Activated CD8-positive, alpha-beta memory T cell treated with anti-CD3 and anti-CD28 coated beads for 48 hours (primary cell): Measurements from ENCODE around the gene PMIS2.
A peak's percentile ranks its signal among the peaks of the same experiment; 100 is the strongest.

Experiments
- DNase-seq, 3 experiments: peaks; one replicate each; pipeline ENCODE4 v3.0.0-alpha.2; 2020; ENCODE audit warnings: low read depth in 2 of 3, low spot score in 2 of 3

Gene PMIS2

DNA sequence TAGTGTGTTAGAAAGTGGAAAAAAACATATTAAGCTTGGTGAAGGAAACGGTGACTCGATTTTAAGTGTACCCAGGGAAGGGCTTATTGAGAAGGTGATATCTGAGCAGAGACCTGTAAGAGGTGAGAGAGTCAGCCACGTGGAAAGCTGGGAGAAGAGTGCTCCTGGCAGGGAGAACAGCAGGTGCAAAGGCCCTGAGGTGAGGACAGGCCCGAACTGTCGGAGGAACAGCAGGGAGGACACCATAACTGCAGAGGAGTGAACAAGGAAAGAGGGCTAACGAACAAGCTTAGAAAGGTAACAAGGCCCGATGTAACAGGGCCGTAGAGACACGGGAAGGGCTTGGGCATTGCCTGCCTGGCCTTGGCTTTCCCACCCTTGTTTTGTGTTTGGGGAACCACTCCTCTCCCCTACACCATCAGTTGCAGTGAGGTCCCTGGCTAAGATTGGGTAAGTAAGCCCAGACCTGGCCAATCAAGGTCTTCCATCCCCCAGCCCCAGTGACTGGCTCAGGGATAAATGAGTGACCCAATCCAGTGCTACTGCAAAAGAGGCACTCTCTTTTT is 29.9 kb upstream of the PMIS2 start:
- no peak for DNase-seq

- DNase-seq, result no peak
Measured at GRCh38 chr19:35556846-35557538, 29.0 kb upstream of the PMIS2 start.

GRCh38 chr19:35557539-35558399 is 28.2 kb upstream of the PMIS2 start:
- DNase-seq, result peak in 1 of 3 experiments; percentile 44

- DNase-seq, result no peak
Measured at GRCh38 chr19:35558400-35559280, 27.3 kb upstream of the PMIS2 start.

DNA sequence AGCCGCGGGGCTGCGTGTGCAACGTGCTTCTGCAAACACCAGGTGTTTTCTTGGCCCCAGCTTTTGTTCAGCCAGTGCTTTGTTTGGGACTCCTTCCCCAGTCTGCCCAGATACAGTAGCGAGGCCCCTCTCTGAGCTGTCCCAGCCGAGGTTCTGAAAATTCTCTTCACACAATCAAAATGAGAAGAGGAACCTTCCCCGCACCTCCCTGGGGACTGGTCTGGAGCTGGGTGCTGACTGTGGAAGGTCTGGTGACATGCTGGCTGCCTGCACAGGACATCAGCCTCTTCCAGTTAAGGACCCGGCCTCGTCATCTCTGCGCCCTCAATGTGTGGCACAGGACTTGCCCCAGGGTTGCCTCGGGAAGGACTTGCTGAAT is 26.7 kb upstream of the PMIS2 start:
- no peak for DNase-seq

DNA sequence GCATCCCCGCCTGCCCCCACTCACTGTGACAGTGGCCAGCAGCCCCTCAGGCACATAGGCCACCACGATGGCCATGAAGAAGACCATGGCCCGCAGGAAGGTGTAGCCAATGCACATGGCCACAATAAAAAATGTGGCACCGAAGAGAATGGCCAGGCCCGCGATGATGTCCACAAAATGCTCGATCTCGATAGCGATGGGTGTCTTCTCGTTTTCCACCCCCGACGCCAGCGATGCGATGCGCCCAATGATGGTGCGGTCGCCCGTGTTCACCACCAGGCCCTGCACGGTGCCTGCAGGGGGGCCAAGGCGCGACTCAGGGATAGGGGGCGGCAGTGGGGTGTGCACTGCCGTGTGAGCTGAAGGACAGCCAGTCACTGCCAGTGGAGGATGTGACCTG is 26.2 kb upstream of the PMIS2 start:
- DNase-seq, result no peak

GRCh38 chr19:35560271-35560670 is 25.7 kb upstream of the PMIS2 start:
- no peak for DNase-seq

DNA sequence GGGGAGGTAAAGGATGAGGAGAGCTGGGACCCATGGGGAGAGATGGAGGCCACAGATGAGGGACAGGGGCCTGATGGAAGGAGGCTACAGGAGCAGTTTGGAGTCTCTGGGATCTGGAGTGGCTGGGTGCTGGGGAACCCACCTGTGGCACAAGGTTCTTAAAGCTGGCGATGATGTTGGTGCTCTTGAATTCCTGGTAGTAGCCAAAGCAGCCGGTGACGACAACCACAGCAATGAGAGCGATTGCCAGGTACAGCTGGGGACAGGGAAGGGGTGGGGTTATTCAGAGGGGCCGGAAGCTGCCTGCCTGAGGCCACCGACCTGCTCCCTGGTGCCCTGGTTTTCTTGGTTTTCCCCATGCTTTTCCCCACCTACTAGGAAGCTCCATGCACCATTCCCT is 25.3 kb upstream of the PMIS2 start:
- no peak for DNase-seq

DNA sequence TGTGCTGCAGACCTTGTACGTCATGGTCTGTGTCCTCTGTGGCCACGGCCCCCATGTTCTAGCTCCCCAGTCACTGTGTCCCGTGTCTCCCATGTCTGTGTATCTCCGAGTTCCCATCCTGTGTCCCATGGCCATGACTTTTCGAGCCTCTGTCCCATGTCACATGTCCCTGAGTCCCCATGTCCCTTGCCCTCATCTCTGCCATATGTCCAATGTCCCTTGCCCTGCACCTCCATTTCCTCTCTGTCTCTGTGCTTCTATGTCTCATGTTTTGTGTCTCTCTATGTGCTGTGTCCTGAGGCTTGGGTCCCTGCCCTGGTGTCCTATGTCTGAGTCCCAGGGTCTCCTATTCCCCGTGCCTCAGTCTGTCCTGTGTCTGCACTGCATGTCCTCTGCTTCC is 24.5 kb upstream of the PMIS2 start:
- DNase-seq, result no peak

DNA sequence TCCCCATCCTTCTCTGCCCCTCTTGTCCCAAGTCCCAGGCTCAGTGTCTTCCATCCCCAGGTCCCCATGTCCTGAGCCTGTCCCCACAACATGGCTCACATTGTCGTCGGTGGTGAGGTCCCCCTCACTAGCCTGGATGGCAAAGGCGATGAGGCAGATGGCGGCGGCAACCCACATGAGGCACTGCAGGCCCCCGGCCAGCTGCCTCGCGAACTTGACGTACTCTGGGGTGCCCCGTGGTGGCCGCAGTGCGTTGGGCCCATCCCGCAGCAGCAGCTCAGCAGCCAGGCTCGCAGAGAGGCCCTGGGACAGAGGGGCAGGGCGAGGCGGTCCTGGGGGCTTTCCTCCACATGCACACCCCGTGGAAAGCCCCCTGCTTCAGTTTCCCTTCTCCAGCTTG is 23.6 kb upstream of the PMIS2 start:
- no peak for DNase-seq

- no peak for DNase-seq
Measured at GRCh38 chr19:35562776-35563175, 23.2 kb upstream of the PMIS2 start.

GRCh38 chr19:35563207-35563829 is 22.7 kb upstream of the PMIS2 start, which contains the start of gene ATP4A:
TSS of gene ATP4A (minus strand) at chr19:35563658. CDS start at chr19:35563629, 29 bp downstream.
- no peak for DNase-seq

DNA sequence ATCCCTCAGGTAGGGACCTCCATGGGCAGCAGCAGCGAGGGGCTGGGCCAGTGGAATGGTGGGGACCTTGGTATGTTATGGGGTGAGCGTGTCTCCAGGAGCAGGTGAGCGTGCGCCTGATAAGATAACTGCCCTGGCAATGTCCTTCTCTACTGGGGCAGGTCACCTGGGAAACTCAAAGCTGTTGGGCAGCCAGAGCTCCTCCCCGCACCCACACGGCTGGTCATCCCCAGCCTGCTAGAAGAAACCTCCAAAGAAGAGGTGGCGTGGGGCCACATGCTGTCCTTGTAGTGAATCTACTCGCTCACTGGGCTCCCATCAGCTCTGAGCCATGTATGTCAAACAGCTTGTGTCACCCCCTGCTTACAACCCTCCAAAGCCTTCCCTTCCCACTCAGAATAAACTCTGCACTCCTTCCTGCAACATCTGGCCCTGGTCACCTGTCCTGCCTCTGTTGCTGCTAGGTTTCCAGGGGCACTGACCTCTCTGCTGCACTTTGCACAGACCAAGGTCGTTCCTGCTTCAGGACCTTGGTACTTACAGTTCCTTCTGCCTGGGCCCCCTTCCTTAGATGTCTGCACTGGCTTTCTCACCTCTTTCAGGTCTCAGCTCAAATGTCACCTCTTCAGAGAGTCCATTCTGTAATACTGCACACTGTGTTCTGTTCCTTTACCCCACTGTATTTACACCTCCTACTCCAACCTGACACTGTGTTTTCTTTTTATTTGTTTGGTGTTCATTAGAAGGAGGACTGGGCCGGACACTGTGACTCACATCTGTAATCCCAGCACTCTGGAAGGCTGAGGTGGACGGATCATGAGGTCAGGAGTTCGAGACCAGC is 20.7 kb upstream of the PMIS2 start:
- DNase-seq, result no peak

DNA sequence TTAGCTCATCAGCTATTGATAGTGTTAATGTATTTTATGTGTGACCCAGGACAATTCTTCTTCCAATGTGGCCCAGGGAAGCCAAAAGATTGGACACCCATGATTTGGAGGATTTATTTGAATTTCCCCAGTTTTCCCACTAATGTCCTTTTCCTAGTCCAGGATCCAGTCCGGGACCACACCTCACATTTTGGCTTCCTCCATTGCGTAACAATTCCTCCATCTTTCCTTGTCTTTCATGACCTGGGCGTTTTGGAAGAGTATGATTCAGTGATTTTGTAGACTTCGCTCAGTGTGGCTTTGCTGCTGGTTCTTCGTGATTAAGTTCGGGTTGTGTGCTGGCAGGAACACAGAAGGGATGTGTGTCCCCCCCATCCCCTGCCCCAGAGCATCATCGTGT is 19.2 kb upstream of the PMIS2 start:
- no peak for DNase-seq

DNA sequence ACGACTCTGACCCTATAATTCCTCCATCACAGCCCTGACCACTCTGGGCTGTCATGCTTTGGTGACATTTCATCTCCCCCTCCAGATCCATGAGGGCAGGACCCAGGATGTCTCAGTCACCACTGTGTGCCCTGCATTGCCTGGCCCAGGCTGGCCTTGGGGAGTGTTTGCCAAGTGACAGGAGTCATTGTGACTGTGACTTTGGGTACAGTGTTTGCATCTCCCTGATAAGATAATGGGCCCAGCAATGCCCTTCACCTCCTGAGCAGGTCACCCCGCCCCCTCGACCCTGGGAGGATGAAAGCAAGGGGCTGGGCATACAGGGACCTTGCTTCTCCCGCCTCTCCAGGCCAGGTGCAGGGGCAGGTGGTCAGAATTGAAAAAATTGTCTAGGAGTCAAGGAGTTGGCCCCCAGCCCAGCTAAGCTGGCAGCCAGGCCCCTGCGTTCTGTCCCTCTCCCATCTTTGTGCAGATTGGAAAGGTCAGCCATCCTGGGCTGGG is 16.6 kb upstream of the PMIS2 start:
- DNase-seq, result no peak

GRCh38 chr19:35571406-35571965 is 14.5 kb upstream of the PMIS2 start:
- DNase-seq, result no peak

GRCh38 chr19:35577918-35578317 is 8.1 kb upstream of the PMIS2 start:
- DNase-seq, result no peak

DNA sequence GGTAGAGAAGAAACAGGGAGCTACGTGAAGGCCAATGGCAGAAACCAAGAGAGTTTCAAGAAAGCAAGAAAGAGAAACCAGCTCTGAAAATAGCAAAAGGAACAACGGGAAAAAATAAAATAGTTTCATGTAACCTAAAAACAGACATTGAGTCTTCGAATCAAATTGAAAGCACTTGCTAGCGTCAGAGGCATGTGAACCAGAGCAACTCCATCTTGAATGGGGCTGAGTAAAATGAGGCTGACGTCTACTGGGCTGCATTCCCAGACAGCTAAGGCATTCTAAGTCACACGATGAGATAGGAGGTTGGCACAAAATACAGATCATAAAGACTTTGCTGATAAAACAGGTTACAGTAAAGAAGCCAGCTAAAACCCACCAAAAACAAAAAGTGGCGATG is 7.3 kb upstream of the PMIS2 start:
- no peak for DNase-seq

- no peak for DNase-seq
Measured at GRCh38 chr19:35582760-35583159, 3.2 kb upstream of the PMIS2 start.
